ENCODE measurements around the gene TDO2.

TDO2 gene

GRCh38 chr4:155903453-155903852, at the start of gene TDO2:
Gene TDO2, plus strand, starts transcription at chr4:155903696. Its CDS starts 63 bp downstream, at chr4:155903759.
- no peaks in the 10 kb centered on the region for H3K36me3 ChIP-seq (ENCODE audit: control insufficient read depth, insufficient read depth, low read length)
- H3K9ac ChIP-seq (ENCODE audit: low read depth, low read length): no peak within 1 kb of the TSS
- H3K9me3 ChIP-seq (ENCODE audit: control insufficient read depth, insufficient read depth, low read length): no peaks in the 10 kb centered on the region
- H3K27me3 ChIP-seq (ENCODE audit: control insufficient read depth, insufficient read depth, low read length): no peaks in the 10 kb centered on the region
- no peak within 1 kb of the TSS for H3K27ac ChIP-seq (ENCODE audit: low read depth, low read length)
- peaks cover 24% of the 10 kb centered on the region for H3K4me1 ChIP-seq (ENCODE audit: control insufficient read depth, insufficient read depth, low read length)
- H3K4me3 ChIP-seq (ENCODE audit: low read depth, low read length): no peak within 1 kb of the TSS

DNA sequence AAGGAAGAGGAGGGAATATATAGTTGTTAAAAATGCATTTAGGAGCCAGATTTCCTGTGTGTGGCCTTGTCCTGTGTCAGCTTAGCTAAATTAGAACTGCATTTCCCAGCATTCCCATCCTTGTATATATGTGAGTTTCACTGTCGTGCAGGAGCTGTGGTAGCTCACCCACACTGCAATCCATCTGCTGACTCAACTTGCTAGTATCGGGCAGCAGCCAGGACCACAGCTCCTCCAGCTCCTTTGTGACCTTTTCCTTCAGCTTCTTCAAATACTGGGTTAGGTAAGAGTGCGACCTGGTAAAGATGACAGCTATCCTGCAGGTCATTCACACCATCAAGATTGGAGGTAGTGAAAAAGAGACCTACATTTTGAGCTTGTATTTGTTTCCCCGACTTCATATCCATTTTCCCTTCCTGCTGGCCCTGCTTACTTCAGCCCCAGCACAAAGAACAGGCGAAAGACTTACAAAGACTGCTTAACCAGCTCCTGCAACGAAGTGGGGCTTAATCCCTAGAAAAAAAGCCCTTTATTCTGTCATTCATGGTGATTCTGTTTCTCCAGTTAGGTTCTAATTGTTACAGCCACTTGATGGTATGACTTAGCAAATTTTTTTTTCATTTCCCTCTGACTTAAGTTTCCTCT, 48.8 kb upstream of the TDO2 start:
- no peak overlapping the region for H3K9ac ChIP-seq (ENCODE audit: low read depth, low read length)
- no peak overlapping the region for H3K4me3 ChIP-seq (ENCODE audit: low read depth, low read length)

GRCh38 chr4:155855897-155856296, 47.6 kb upstream of the TDO2 start:
- no peak overlapping the region for H3K4me3 ChIP-seq (ENCODE audit: low read depth, low read length)
- H3K27ac ChIP-seq (ENCODE audit: low read depth, low read length): no peak overlapping the region
- H3K4me1 ChIP-seq (ENCODE audit: control insufficient read depth, insufficient read depth, low read length): no peaks in the 10 kb centered on the region
- H3K36me3 ChIP-seq (ENCODE audit: control insufficient read depth, insufficient read depth, low read length): no peaks in the 10 kb centered on the region
- H3K27me3 ChIP-seq (ENCODE audit: control insufficient read depth, insufficient read depth, low read length): no peaks in the 10 kb centered on the region
- no peak overlapping the region for H3K9ac ChIP-seq (ENCODE audit: low read depth, low read length)
- peaks cover 8% of the 10 kb centered on the region; the same call in 1 of the 2 replicates for H3K9me3 ChIP-seq (ENCODE audit: control insufficient read depth, insufficient read depth, low read length)

More for the DNA sequence above, 48.8 kb upstream of the TDO2 start:
- H3K27me3 ChIP-seq (ENCODE audit: control insufficient read depth, insufficient read depth, low read length): no peaks in the 10 kb centered on the region
- H3K27ac ChIP-seq (ENCODE audit: low read depth, low read length): no peak overlapping the region
- H3K4me1 ChIP-seq (ENCODE audit: control insufficient read depth, insufficient read depth, low read length): no peaks in the 10 kb centered on the region
- H3K36me3 ChIP-seq (ENCODE audit: control insufficient read depth, insufficient read depth, low read length): no peaks in the 10 kb centered on the region
- H3K9me3 ChIP-seq (ENCODE audit: control insufficient read depth, insufficient read depth, low read length): peaks cover 8% of the 10 kb centered on the region; the same call in 1 of the 2 replicates

GRCh38 chr4:155866177-155866576, 37.3 kb upstream of the TDO2 start, which contains the start of gene ASIC5:
Gene ASIC5, minus strand, starts transcription at chr4:155866277. Its CDS starts 51 bp downstream, at chr4:155866226.
- Histone ChIP-seq H3K9me3 (ENCODE audit: control insufficient read depth, insufficient read depth, low read length) (peaks cover 13% of the 10 kb centered on the region), H3K27ac (ENCODE audit: low read depth, low read length) (no peak within 1 kb of the TSS), H3K27me3 (ENCODE audit: control insufficient read depth, insufficient read depth, low read length) (no peaks in the 10 kb centered on the region), H3K36me3 (ENCODE audit: control insufficient read depth, insufficient read depth, low read length) (no peaks in the 10 kb centered on the region), H3K4me1 (ENCODE audit: control insufficient read depth, insufficient read depth, low read length) (no peaks in the 10 kb centered on the region), H3K4me3 (ENCODE audit: low read depth, low read length) (no peak within 1 kb of the TSS), H3K9ac (ENCODE audit: low read depth, low read length) (no peak within 1 kb of the TSS)

DNA sequence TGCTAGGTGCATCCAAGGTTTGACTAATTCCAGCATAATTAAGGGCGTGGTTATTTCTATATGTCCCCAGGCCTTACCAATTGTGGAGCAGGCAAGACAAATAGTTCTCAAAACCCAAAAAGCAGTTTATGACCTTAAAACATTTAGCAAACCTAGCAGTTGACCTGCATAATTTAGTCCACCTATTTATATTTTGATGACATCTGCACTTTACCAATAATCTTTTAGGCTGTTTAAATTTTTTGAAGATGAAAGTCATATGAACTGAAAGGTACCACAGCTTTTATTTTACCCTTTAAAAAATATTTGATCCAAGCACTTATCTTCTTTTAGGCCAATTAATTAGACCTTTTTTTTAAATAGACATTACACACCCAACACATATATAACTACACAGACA, 27.6 kb upstream of the TDO2 start:
- H3K4me1 ChIP-seq (ENCODE audit: control insufficient read depth, insufficient read depth, low read length): no peaks in the 10 kb centered on the region
- no peak overlapping the region for H3K27ac ChIP-seq (ENCODE audit: low read depth, low read length)
- no peak overlapping the region for H3K4me3 ChIP-seq (ENCODE audit: low read depth, low read length)
- no peak overlapping the region for H3K9ac ChIP-seq (ENCODE audit: low read depth, low read length)
- H3K9me3 ChIP-seq (ENCODE audit: control insufficient read depth, insufficient read depth, low read length): peaks cover 21% of the 10 kb centered on the region
- H3K27me3 ChIP-seq (ENCODE audit: control insufficient read depth, insufficient read depth, low read length): no peaks in the 10 kb centered on the region
- no peaks in the 10 kb centered on the region for H3K36me3 ChIP-seq (ENCODE audit: control insufficient read depth, insufficient read depth, low read length)

DNA sequence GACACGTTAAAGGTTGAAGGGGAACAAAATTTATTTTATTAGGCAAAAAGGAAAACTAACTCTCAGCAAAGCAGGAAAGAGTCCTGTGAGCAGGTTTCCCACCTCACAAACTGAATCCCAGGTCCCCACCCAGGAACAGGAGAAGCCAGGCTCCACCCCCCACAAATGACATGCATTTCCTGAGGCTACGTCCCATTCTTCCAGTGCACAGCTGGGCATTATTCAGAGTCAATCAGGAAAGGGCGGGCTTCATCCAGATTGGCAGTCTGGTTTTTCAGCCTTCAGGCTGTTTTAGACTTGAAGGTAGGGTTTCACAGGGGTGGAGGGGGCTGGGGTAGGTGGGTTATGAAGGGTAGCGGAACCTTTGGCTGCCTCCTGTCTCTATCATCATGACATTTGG, 25.5 kb upstream of the TDO2 start:
- H3K9me3 ChIP-seq (ENCODE audit: control insufficient read depth, insufficient read depth, low read length): peaks cover 21% of the 10 kb centered on the region
- no peak overlapping the region for H3K27ac ChIP-seq (ENCODE audit: low read depth, low read length)
- no peaks in the 10 kb centered on the region for H3K4me1 ChIP-seq (ENCODE audit: control insufficient read depth, insufficient read depth, low read length)
- no peaks in the 10 kb centered on the region for H3K27me3 ChIP-seq (ENCODE audit: control insufficient read depth, insufficient read depth, low read length)
- no peak overlapping the region for H3K9ac ChIP-seq (ENCODE audit: low read depth, low read length)
- H3K4me3 ChIP-seq (ENCODE audit: low read depth, low read length): no peak overlapping the region
- H3K36me3 ChIP-seq (ENCODE audit: control insufficient read depth, insufficient read depth, low read length): no peaks in the 10 kb centered on the region

GRCh38 chr4:155878611-155879010, 24.9 kb upstream of the TDO2 start:
- Histone ChIP-seq H3K4me3 (ENCODE audit: low read depth, low read length) (no peak overlapping the region), H3K4me1 (ENCODE audit: control insufficient read depth, insufficient read depth, low read length) (no peaks in the 10 kb centered on the region), H3K9ac (ENCODE audit: low read depth, low read length) (no peak overlapping the region), H3K9me3 (ENCODE audit: control insufficient read depth, insufficient read depth, low read length) (peaks cover 21% of the 10 kb centered on the region), H3K27ac (ENCODE audit: low read depth, low read length) (no peak overlapping the region), H3K27me3 (ENCODE audit: control insufficient read depth, insufficient read depth, low read length) (no peaks in the 10 kb centered on the region), H3K36me3 (ENCODE audit: control insufficient read depth, insufficient read depth, low read length) (no peaks in the 10 kb centered on the region)

GRCh38 chr4:155879767-155880166, 23.7 kb upstream of the TDO2 start:
- Histone ChIP-seq H3K27me3 (ENCODE audit: control insufficient read depth, insufficient read depth, low read length) (no peaks in the 10 kb centered on the region), H3K27ac (ENCODE audit: low read depth, low read length) (no peak overlapping the region), H3K9me3 (ENCODE audit: control insufficient read depth, insufficient read depth, low read length) (peaks cover 20% of the 10 kb centered on the region), H3K36me3 (ENCODE audit: control insufficient read depth, insufficient read depth, low read length) (no peaks in the 10 kb centered on the region), H3K4me1 (ENCODE audit: control insufficient read depth, insufficient read depth, low read length) (no peaks in the 10 kb centered on the region), H3K9ac (ENCODE audit: low read depth, low read length) (no peak overlapping the region), H3K4me3 (ENCODE audit: low read depth, low read length) (no peak overlapping the region)

DNA sequence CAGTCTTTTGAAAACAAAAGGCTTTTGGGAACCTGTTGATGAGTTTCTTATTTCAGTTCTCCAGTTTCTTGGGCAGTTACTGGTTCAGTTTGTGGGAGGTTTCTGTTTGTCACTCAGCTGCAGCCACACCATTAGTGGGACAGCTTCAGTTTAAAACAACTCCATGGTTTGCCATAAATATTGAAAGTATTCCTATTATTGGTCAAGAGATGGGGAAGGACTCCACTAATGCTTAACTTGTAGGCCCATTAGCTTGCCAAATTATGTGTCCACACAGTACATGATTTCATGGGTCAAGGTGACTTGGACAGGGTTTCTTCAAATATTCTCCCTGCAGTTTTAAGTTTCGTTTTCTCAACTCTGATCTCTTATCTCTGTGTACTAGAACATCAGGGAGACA, 21.9 kb upstream of the TDO2 start:
- no peaks in the 10 kb centered on the region for H3K36me3 ChIP-seq (ENCODE audit: control insufficient read depth, insufficient read depth, low read length)
- no peak overlapping the region for H3K27ac ChIP-seq (ENCODE audit: low read depth, low read length)
- no peaks in the 10 kb centered on the region for H3K27me3 ChIP-seq (ENCODE audit: control insufficient read depth, insufficient read depth, low read length)
- H3K4me3 ChIP-seq (ENCODE audit: low read depth, low read length): no peak overlapping the region
- H3K9ac ChIP-seq (ENCODE audit: low read depth, low read length): no peak overlapping the region
- peaks cover 8% of the 10 kb centered on the region for H3K9me3 ChIP-seq (ENCODE audit: control insufficient read depth, insufficient read depth, low read length)
- no peaks in the 10 kb centered on the region for H3K4me1 ChIP-seq (ENCODE audit: control insufficient read depth, insufficient read depth, low read length)

DNA sequence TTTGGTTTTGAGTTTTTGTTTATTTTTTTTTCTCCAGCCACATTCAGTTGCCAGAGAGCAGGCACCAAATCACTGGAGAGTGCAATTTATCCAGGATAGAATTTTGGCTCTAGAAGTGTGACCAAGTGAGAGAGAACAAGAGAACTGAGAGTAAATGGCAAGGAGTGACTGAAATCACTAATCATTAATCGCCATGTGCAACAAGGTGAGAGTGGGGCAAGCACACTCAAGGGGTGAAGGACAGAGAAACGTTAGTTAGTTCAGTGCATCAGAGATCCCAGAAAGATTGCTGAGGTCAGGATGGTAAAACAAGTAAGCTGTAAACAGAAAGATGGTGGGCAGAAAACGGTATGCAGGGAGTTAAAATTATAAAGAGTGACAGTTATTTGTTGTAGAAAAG, 19.6 kb upstream of the TDO2 start:
- Histone ChIP-seq H3K9ac (ENCODE audit: low read depth, low read length) (no peak overlapping the region), H3K27me3 (ENCODE audit: control insufficient read depth, insufficient read depth, low read length) (no peaks in the 10 kb centered on the region), H3K4me3 (ENCODE audit: low read depth, low read length) (no peak overlapping the region), H3K4me1 (ENCODE audit: control insufficient read depth, insufficient read depth, low read length) (no peaks in the 10 kb centered on the region), H3K27ac (ENCODE audit: low read depth, low read length) (no peak overlapping the region), H3K36me3 (ENCODE audit: control insufficient read depth, insufficient read depth, low read length) (no peaks in the 10 kb centered on the region), H3K9me3 (ENCODE audit: control insufficient read depth, insufficient read depth, low read length) (no peaks in the 10 kb centered on the region)

GRCh38 chr4:155885666-155886065, 17.8 kb upstream of the TDO2 start:
- Histone ChIP-seq H3K27ac (ENCODE audit: low read depth, low read length) (no peak overlapping the region), H3K27me3 (ENCODE audit: control insufficient read depth, insufficient read depth, low read length) (no peaks in the 10 kb centered on the region), H3K4me3 (ENCODE audit: low read depth, low read length) (no peak overlapping the region), H3K9ac (ENCODE audit: low read depth, low read length) (no peak overlapping the region), H3K4me1 (ENCODE audit: control insufficient read depth, insufficient read depth, low read length) (no peaks in the 10 kb centered on the region), H3K36me3 (ENCODE audit: control insufficient read depth, insufficient read depth, low read length) (no peaks in the 10 kb centered on the region), H3K9me3 (ENCODE audit: control insufficient read depth, insufficient read depth, low read length) (peaks cover 8% of the 10 kb centered on the region; the same call in 1 of the 2 replicates)

All from HUES48 (cell line).